Neural progenitor cell (in vitro differentiated cells): ENCODE measurements around the gene APOBEC3C. TPM values are rescaled to one million over a fixed set of nuclear protein-coding genes. Genes with fewer than 3 reads are reported as not detected.
"Not testable (repeated sequence)": the region's sequence is repeated elsewhere in the genome, so short reads cannot be mapped to it uniquely, and the experiment has no call there.

Experiments used
- DNase-seq: peaks from one replicate; pipeline ENCODE4 v3.0.0-alpha.2; 2016; ENCODE audit warnings: low spot score
- H2AFZ ChIP-seq: fragments of 200-600 bp; sonication (generic); replicated peaks from 2 replicates; pipeline ENCODE4 v1.6.1; 2016; ENCODE audit warnings: antibody characterized with exemption
- H3F3A ChIP-seq: fragments of 200-600 bp; sonication (generic); 2 replicates; pipeline ENCODE4 v1.6.1; 2016; ENCODE audit warnings: antibody characterized with exemption, low read depth
- H3K27ac ChIP-seq: fragments of 200-600 bp; sonication (generic); 2 replicates; pipeline ENCODE4 v1.5.1; 2016; ENCODE audit warnings: mild to moderate bottlenecking
- H3K27me3 ChIP-seq: fragments of 200-600 bp; sonication (generic); 2 replicates; pipeline ENCODE4 v1.6.1; 2016; ENCODE audit warnings: mild to moderate bottlenecking, moderate library complexity
- H3K36me3 ChIP-seq: fragments of 200-600 bp; sonication (generic); 2 replicates; pipeline ENCODE4 v1.5.1; 2016
- H3K4me1 ChIP-seq: fragments of 200-600 bp; sonication (generic); 2 replicates; pipeline ENCODE4 v1.6.1; 2016; ENCODE audit warnings: mixed run types
- H3K4me2 ChIP-seq: fragments of 200-600 bp; sonication (generic); 2 replicates; pipeline ENCODE4 v1.6.1; 2016
- H3K4me3 ChIP-seq: fragments of 200-600 bp; sonication (generic); 2 replicates; pipeline ENCODE4 v1.5.1; 2016
- H3K79me2 ChIP-seq: fragments of 200-600 bp; sonication (generic); 2 replicates; pipeline ENCODE4 v1.6.1; 2016; ENCODE audit warnings: low read depth
- H3K9ac ChIP-seq: fragments of 200-600 bp; sonication (generic); 2 replicates; pipeline ENCODE4 v1.6.1; 2016
- H3K9me3 ChIP-seq: fragments of 200-600 bp; sonication (generic); 2 replicates; pipeline ENCODE4 v1.5.1; 2016; ENCODE audit warnings: low read depth
- H4K20me1 ChIP-seq: fragments of 200-600 bp; sonication (generic); 2 replicates; pipeline ENCODE4 v1.6.1; 2016; ENCODE audit warnings: low read depth
- H3K27ac Mint-ChIP-seq: 3 replicates; pipeline ENCODE4 v1.8.0; 2021; ENCODE audit warnings: mixed read lengths
- H3K27me3 Mint-ChIP-seq: 2 replicates; pipeline ENCODE4 v1.8.0; 2022; ENCODE audit warnings: low read depth, mild to moderate bottlenecking, inconsistent platforms, moderate library complexity, mixed read lengths; ENCODE audit not compliant: insufficient read depth
- H3K36me3 Mint-ChIP-seq: 3 replicates; pipeline ENCODE4 v1.8.0; 2021; ENCODE audit warnings: mixed read lengths
- H3K4me1 Mint-ChIP-seq: 3 replicates; pipeline ENCODE4 v1.8.0; 2021; ENCODE audit warnings: mixed read lengths
- H3K4me3 Mint-ChIP-seq: 3 replicates; pipeline ENCODE4 v1.8.0; 2021; ENCODE audit warnings: mild to moderate bottlenecking, moderate library complexity, mixed read lengths
- H3K9me3 Mint-ChIP-seq: 3 replicates; pipeline ENCODE4 v1.8.0; 2020; ENCODE audit warnings: mixed read lengths
- CTCF ChIP-seq: fragments of 200-600 bp; sonication (generic); IDR thresholded peaks from 2 replicates; pipeline ENCODE4 v1.5.1; 2017; ENCODE audit warnings: antibody characterized with exemption, mild to moderate bottlenecking
- EZH2 ChIP-seq: fragments of 200-600 bp; sonication (generic); IDR thresholded peaks from 2 replicates; pipeline ENCODE4 v1.6.1; 2017; ENCODE audit warnings: antibody characterized with exemption, mild to moderate bottlenecking, moderate library complexity
- EZH2phosphoT487 ChIP-seq: fragments of 200-600 bp; sonication (generic); IDR thresholded peaks from 2 replicates; pipeline ENCODE4 v1.6.1; 2017; ENCODE audit warnings: antibody characterized with exemption
- total RNA-seq: library from RNA; depleted of rRNA; stranded (reverse); fragments of >200 nt; gene quantifications from 2 replicates; pipeline ENCODE4 v1.2.3, GENCODE V29; 2015; ENCODE audit warnings: low replicate concordance

Gene APOBEC3C
- total RNA-seq, 1 donor from 2014 or later = 3.0 TPM

GRCh38 chr22:39037071-39037470 lies 23.0 kb downstream of the APOBEC3C start:
- not testable (repeated sequence) for H3K27me3 Mint-ChIP-seq, H3K36me3 Mint-ChIP-seq, H3K79me2 ChIP-seq, H3K36me3 ChIP-seq, H3K27ac Mint-ChIP-seq, H3K9me3 Mint-ChIP-seq, H3K27me3 ChIP-seq, H3K27ac ChIP-seq, H4K20me1 ChIP-seq, H3K9me3 ChIP-seq, DNase-seq, H2AFZ ChIP-seq, H3K4me3 ChIP-seq, H3K4me2 ChIP-seq, H3K4me3 Mint-ChIP-seq, H3K9ac ChIP-seq
- H3K4me1 Mint-ChIP-seq = peaks cover 29% of the 10 kb centered on the region
- Histone ChIP-seq H3K4me1 (peaks cover 21% of the 10 kb centered on the region), H3F3A (peaks cover 12% of the 10 kb centered on the region)

GRCh38 chr22:39039306-39040126 lies 25.5 kb downstream of the APOBEC3C start:
- Mint-ChIP-seq H3K9me3 (no peaks in the 10 kb centered on the region), H3K27ac (peak overlapping the region; percentile 88), H3K36me3 (no peaks in the 10 kb centered on the region), H3K4me3 (peak overlapping the region; percentile 79), H3K4me1 (peaks cover 34% of the 10 kb centered on the region), H3K27me3 (peaks cover 11% of the 10 kb centered on the region)
- Histone ChIP-seq H3K27me3 (no peaks in the 10 kb centered on the region), H3K36me3 (no peaks in the 10 kb centered on the region), H4K20me1 (no peaks in the 10 kb centered on the region), H3K9me3 (no peaks in the 10 kb centered on the region), H3K9ac (no peak overlapping the region), H3K4me1 (peaks cover 20% of the 10 kb centered on the region), H2AFZ (no peak overlapping the region), H3F3A (peaks cover 12% of the 10 kb centered on the region), H3K79me2 (no peaks in the 10 kb centered on the region), H3K27ac (no peak overlapping the region), H3K4me3 (peak overlapping the region; percentile 31), H3K4me2 (peak overlapping the region; percentile 90)
- DNase-seq = no peak
- TF ChIP-seq EZH2 = no peak
- no peak for TF ChIP-seq EZH2phosphoT487
- no peak for TF ChIP-seq CTCF

GRCh38 chr22:39040155-39040537 lies 26.1 kb downstream of the APOBEC3C start:
- not testable (repeated sequence) for H3K36me3 ChIP-seq, H3K9me3 Mint-ChIP-seq, H3K79me2 ChIP-seq, H3K27ac ChIP-seq, H4K20me1 ChIP-seq, H3K9me3 ChIP-seq, H3K27me3 ChIP-seq, H2AFZ ChIP-seq, H3K9ac ChIP-seq, H3K36me3 Mint-ChIP-seq
- H3K4me1 Mint-ChIP-seq = peaks cover 35% of the 10 kb centered on the region
- peak overlapping the region; percentile 88 for H3K27ac Mint-ChIP-seq
- DNase-seq = peak; percentile 34
- peaks cover 11% of the 10 kb centered on the region for H3K27me3 Mint-ChIP-seq
- peak overlapping the region; percentile 79 for H3K4me3 Mint-ChIP-seq
- peaks cover 20% of the 10 kb centered on the region for H3K4me1 ChIP-seq
- peaks cover 12% of the 10 kb centered on the region for H3F3A ChIP-seq
- H3K4me3 ChIP-seq = peak overlapping the region; percentile 31
- H3K4me2 ChIP-seq = peak overlapping the region; percentile 90

- DNase-seq = peak; percentile 58
- not testable (repeated sequence) for H3K9me3 ChIP-seq, H3K36me3 Mint-ChIP-seq, H3K9ac ChIP-seq, H3K9me3 Mint-ChIP-seq, H3K79me2 ChIP-seq, H3K27me3 ChIP-seq, H4K20me1 ChIP-seq, H3K36me3 ChIP-seq
- H3K4me3 Mint-ChIP-seq = peak within 1 kb of the TSS; percentile 79
- H3K4me3 ChIP-seq = peak within 1 kb of the TSS; percentile 49
- H3K4me2 ChIP-seq = peak within 1 kb of the TSS; percentile 90
- peak within 1 kb of the TSS; percentile 54 for H2AFZ ChIP-seq
- peak within 1 kb of the TSS; percentile 88 for H3K27ac Mint-ChIP-seq
- H3K27ac ChIP-seq = peak within 1 kb of the TSS; percentile 87
- H3K27me3 Mint-ChIP-seq = peaks cover 11% of the 10 kb centered on the region
- peaks cover 41% of the 10 kb centered on the region for H3K4me1 Mint-ChIP-seq
- peaks cover 20% of the 10 kb centered on the region for H3K4me1 ChIP-seq
- peaks cover 12% of the 10 kb centered on the region for H3F3A ChIP-seq
Measured at GRCh38 chr22:39040538-39041296, 26.7 kb downstream of the APOBEC3C start, which contains the start of gene APOBEC3F. APOBEC3F (plus strand) TSS chr22:39040864; CDS start chr22:39040961, 97 bp downstream.
